ENCODE results near the gene PARVB.
"Not testable (repeated sequence)": the region's sequence is repeated elsewhere in the genome, so short reads cannot be mapped to it uniquely, and the experiment has no call there.

Gene PARVB

GRCh38 chr22:44004104-44004460 is 20.0 kb upstream of the PARVB start:
- Histone ChIP-seq H3K4me1 (ENCODE audit: insufficient read depth, insufficient read length) (no peaks in the 10 kb centered on the region), H3K4me3 (ENCODE audit: insufficient read length, low read depth) (no peak overlapping the region), H3K9me3 (ENCODE audit: insufficient read depth, low read length) (peaks cover 8% of the 10 kb centered on the region; the same call in 1 of the 2 replicates), H3K9ac (ENCODE audit: insufficient read length, low read depth) (no peak overlapping the region), H3K27me3 (ENCODE audit: insufficient read depth, insufficient read length) (no peaks in the 10 kb centered on the region), H3K36me3 (ENCODE audit: insufficient read depth, insufficient read length, low read length) (peaks cover 13% of the 10 kb centered on the region)
- DNase-seq (ENCODE audit: low read depth, low spot score): no peak
- no peak for TF ChIP-seq YY1 (IDR thresholded peaks at IDR 0.05; ENCODE audit: insufficient read depth, insufficient read length)

GRCh38 chr22:44005524-44005923 is 18.6 kb upstream of the PARVB start:
- TF ChIP-seq SUZ12 (IDR thresholded peaks at IDR 0.05; ENCODE audit: extremely low read depth, insufficient read depth, insufficient read length) (no peak), ZNF274 (IDR thresholded peaks at IDR 0.05; ENCODE audit: low read depth, low read length) (no peak), YY1 (IDR thresholded peaks at IDR 0.05; ENCODE audit: insufficient read depth, insufficient read length) (no peak)
- Histone ChIP-seq H3K9ac (ENCODE audit: insufficient read length, low read depth) (no peak overlapping the region), H3K36me3 (ENCODE audit: insufficient read depth, insufficient read length, low read length) (peaks cover under 1% of the 10 kb centered on the region), H3K9me3 (ENCODE audit: insufficient read depth, low read length) (peaks cover 8% of the 10 kb centered on the region; the same call in 1 of the 2 replicates), H3K27me3 (ENCODE audit: insufficient read depth, insufficient read length) (no peaks in the 10 kb centered on the region), H3K4me3 (ENCODE audit: insufficient read length, low read depth) (no peak overlapping the region), H3K4me1 (ENCODE audit: insufficient read depth, insufficient read length) (no peaks in the 10 kb centered on the region)
- DNase-seq (ENCODE audit: low read depth, low spot score): no peak

GRCh38 chr22:44012162-44012561 is 11.9 kb upstream of the PARVB start:
- Histone ChIP-seq H3K4me1 (ENCODE audit: insufficient read depth, insufficient read length) (no peaks in the 10 kb centered on the region), H3K36me3 (ENCODE audit: insufficient read depth, insufficient read length, low read length) (no peaks in the 10 kb centered on the region), H3K27me3 (ENCODE audit: insufficient read depth, insufficient read length) (no peaks in the 10 kb centered on the region), H3K9me3 (ENCODE audit: insufficient read depth, low read length) (no peaks in the 10 kb centered on the region), H3K4me3 (ENCODE audit: insufficient read length, low read depth) (no peak overlapping the region), H3K9ac (ENCODE audit: insufficient read length, low read depth) (no peak overlapping the region)
- DNase-seq (ENCODE audit: low read depth, low spot score): no peak
- TF ChIP-seq YY1 (IDR thresholded peaks at IDR 0.05; ENCODE audit: insufficient read depth, insufficient read length) (no peak), ZNF274 (IDR thresholded peaks at IDR 0.05; ENCODE audit: low read depth, low read length) (no peak), SUZ12 (IDR thresholded peaks at IDR 0.05; ENCODE audit: extremely low read depth, insufficient read depth, insufficient read length) (no peak)

GRCh38 chr22:44012591-44012990 is 11.5 kb upstream of the PARVB start:
- Histone ChIP-seq H3K27me3 (ENCODE audit: insufficient read depth, insufficient read length) (no peaks in the 10 kb centered on the region), H3K9me3 (ENCODE audit: insufficient read depth, low read length) (no peaks in the 10 kb centered on the region), H3K36me3 (ENCODE audit: insufficient read depth, insufficient read length, low read length) (peaks cover 1% of the 10 kb centered on the region), H3K9ac (ENCODE audit: insufficient read length, low read depth) (no peak overlapping the region), H3K4me1 (ENCODE audit: insufficient read depth, insufficient read length) (no peaks in the 10 kb centered on the region), H3K4me3 (ENCODE audit: insufficient read length, low read depth) (no peak overlapping the region)
- no peak for DNase-seq (ENCODE audit: low read depth, low spot score)
- TF ChIP-seq ZNF274 (IDR thresholded peaks at IDR 0.05; ENCODE audit: low read depth, low read length): no peak
- no peak for TF ChIP-seq YY1 (IDR thresholded peaks at IDR 0.05; ENCODE audit: insufficient read depth, insufficient read length)
- TF ChIP-seq SUZ12 (IDR thresholded peaks at IDR 0.05; ENCODE audit: extremely low read depth, insufficient read depth, insufficient read length): no peak

- Histone ChIP-seq H3K4me3 (ENCODE audit: insufficient read length, low read depth) (no peak overlapping the region), H3K4me1 (ENCODE audit: insufficient read depth, insufficient read length) (no peaks in the 10 kb centered on the region), H3K9ac (ENCODE audit: insufficient read length, low read depth) (no peak overlapping the region), H3K36me3 (ENCODE audit: insufficient read depth, insufficient read length, low read length) (peaks cover 7% of the 10 kb centered on the region), H3K27me3 (ENCODE audit: insufficient read depth, insufficient read length) (no peaks in the 10 kb centered on the region), H3K9me3 (ENCODE audit: insufficient read depth, low read length) (no peaks in the 10 kb centered on the region)
- no peak for DNase-seq (ENCODE audit: low read depth, low spot score)
- no peak for TF ChIP-seq YY1 (IDR thresholded peaks at IDR 0.05; ENCODE audit: insufficient read depth, insufficient read length)
- TF ChIP-seq ZNF274 (IDR thresholded peaks at IDR 0.05; ENCODE audit: low read depth, low read length): no peak
- no peak for TF ChIP-seq SUZ12 (IDR thresholded peaks at IDR 0.05; ENCODE audit: extremely low read depth, insufficient read depth, insufficient read length)
Measured at GRCh38 chr22:44014241-44014640, 9.9 kb upstream of the PARVB start.

- H3K36me3 ChIP-seq (ENCODE audit: insufficient read depth, insufficient read length, low read length): peaks cover 11% of the 10 kb centered on the region
- H3K27me3 ChIP-seq (ENCODE audit: insufficient read depth, insufficient read length); H3K9me3 ChIP-seq (ENCODE audit: insufficient read depth, low read length); H3K9ac ChIP-seq (ENCODE audit: insufficient read length, low read depth); DNase-seq (ENCODE audit: low read depth, low spot score); H3K4me3 ChIP-seq (ENCODE audit: insufficient read length, low read depth); H3K4me1 ChIP-seq (ENCODE audit: insufficient read depth, insufficient read length): not testable (repeated sequence)
Measured at GRCh38 chr22:44016586-44016985, 7.5 kb upstream of the PARVB start.

- TF ChIP-seq YY1 (IDR thresholded peaks at IDR 0.05; ENCODE audit: insufficient read depth, insufficient read length) (no peak), SUZ12 (IDR thresholded peaks at IDR 0.05; ENCODE audit: extremely low read depth, insufficient read depth, insufficient read length) (no peak), ZNF274 (IDR thresholded peaks at IDR 0.05; ENCODE audit: low read depth, low read length) (no peak)
- Histone ChIP-seq H3K9ac (ENCODE audit: insufficient read length, low read depth) (no peak overlapping the region), H3K9me3 (ENCODE audit: insufficient read depth, low read length) (no peaks in the 10 kb centered on the region), H3K36me3 (ENCODE audit: insufficient read depth, insufficient read length, low read length) (peaks cover 11% of the 10 kb centered on the region), H3K27me3 (ENCODE audit: insufficient read depth, insufficient read length) (no peaks in the 10 kb centered on the region), H3K4me1 (ENCODE audit: insufficient read depth, insufficient read length) (no peaks in the 10 kb centered on the region), H3K4me3 (ENCODE audit: insufficient read length, low read depth) (no peak overlapping the region)
- no peak for DNase-seq (ENCODE audit: low read depth, low spot score)
Measured at GRCh38 chr22:44018594-44018993, 5.5 kb upstream of the PARVB start.

- H3K9me3 ChIP-seq (ENCODE audit: insufficient read depth, low read length): no peaks in the 10 kb centered on the region
Measured at GRCh38 chr22:44019416-44019815, 4.7 kb upstream of the PARVB start.

More at GRCh38 chr22:44019416-44019815, 4.7 kb upstream of the PARVB start:
- H3K4me1 ChIP-seq (ENCODE audit: insufficient read depth, insufficient read length): no peaks in the 10 kb centered on the region
- peaks cover 11% of the 10 kb centered on the region for H3K36me3 ChIP-seq (ENCODE audit: insufficient read depth, insufficient read length, low read length)
- H3K9ac ChIP-seq (ENCODE audit: insufficient read length, low read depth): no peak overlapping the region
- H3K4me3 ChIP-seq (ENCODE audit: insufficient read length, low read depth): no peak overlapping the region
- no peak for DNase-seq (ENCODE audit: low read depth, low spot score)
- H3K27me3 ChIP-seq (ENCODE audit: insufficient read depth, insufficient read length): no peaks in the 10 kb centered on the region
- TF ChIP-seq SUZ12 (IDR thresholded peaks at IDR 0.05; ENCODE audit: extremely low read depth, insufficient read depth, insufficient read length): no peak
- TF ChIP-seq YY1 (IDR thresholded peaks at IDR 0.05; ENCODE audit: insufficient read depth, insufficient read length): no peak
- TF ChIP-seq ZNF274 (IDR thresholded peaks at IDR 0.05; ENCODE audit: low read depth, low read length): no peak

Data from NT2/D1 (cell line).